GM21786 (cell line): ENCODE measurements around the gene WNK2.

ENCODE experiments used
- ATAC-seq: cut with Tn5 transposase; IDR thresholded peaks from one replicate; pipeline ENCODE4 v1.9.1; 2021; ENCODE audit not compliant: unreplicated experiment

WNK2 gene

DNA sequence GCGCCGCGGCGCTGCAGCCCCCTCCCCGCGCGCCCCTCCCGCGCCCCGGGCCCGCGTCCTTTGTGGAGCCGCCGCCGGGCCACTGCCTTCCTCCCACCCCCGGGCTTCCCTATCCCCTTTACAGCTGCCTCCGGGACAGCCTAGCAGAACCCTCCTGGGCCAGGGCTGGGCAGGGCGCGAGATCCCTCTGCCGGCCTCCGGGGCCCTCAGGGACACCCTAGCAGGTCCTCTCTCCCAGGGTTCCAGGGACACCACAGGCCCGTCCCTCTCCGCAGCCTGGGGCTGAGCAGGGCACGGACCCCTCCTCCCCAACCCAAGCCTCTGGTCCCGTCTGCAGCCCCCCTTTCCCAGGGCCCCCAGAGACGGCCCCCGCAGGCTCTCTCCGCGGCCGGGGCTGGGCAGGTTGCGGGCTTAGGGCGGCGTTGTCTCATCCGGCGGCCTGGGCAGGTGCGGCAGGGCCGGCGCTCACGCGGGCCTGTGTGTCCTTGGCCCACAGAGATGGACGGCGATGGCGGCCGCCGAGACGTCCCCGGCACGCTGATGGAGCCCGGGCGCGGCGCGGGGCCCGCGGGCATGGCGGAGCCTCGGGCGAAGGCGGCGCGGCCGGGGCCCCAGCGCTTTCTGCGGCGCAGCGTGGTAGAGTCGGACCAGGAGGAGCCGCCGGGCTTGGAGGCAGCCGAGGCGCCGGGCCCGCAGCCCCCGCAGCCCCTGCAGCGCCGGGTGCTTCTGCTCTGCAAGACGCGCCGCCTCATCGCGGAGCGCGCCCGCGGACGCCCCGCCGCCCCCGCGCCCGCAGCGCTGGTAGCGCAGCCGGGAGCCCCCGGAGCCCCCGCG, 710 bp downstream of the WNK2 start:
- no peak for ATAC-seq

GRCh38 chr9:93185266-93186214, 1.6 kb downstream of the WNK2 start:
- ATAC-seq, result no peak

GRCh38 chr9:93186215-93186945, 2.4 kb downstream of the WNK2 start:
- ATAC-seq, result no peak

- no peak for ATAC-seq
Measured at GRCh38 chr9:93187047-93187446, 3.1 kb downstream of the WNK2 start.

- ATAC-seq, result no peak
Measured at GRCh38 chr9:93187574-93187973, 3.6 kb downstream of the WNK2 start.

DNA sequence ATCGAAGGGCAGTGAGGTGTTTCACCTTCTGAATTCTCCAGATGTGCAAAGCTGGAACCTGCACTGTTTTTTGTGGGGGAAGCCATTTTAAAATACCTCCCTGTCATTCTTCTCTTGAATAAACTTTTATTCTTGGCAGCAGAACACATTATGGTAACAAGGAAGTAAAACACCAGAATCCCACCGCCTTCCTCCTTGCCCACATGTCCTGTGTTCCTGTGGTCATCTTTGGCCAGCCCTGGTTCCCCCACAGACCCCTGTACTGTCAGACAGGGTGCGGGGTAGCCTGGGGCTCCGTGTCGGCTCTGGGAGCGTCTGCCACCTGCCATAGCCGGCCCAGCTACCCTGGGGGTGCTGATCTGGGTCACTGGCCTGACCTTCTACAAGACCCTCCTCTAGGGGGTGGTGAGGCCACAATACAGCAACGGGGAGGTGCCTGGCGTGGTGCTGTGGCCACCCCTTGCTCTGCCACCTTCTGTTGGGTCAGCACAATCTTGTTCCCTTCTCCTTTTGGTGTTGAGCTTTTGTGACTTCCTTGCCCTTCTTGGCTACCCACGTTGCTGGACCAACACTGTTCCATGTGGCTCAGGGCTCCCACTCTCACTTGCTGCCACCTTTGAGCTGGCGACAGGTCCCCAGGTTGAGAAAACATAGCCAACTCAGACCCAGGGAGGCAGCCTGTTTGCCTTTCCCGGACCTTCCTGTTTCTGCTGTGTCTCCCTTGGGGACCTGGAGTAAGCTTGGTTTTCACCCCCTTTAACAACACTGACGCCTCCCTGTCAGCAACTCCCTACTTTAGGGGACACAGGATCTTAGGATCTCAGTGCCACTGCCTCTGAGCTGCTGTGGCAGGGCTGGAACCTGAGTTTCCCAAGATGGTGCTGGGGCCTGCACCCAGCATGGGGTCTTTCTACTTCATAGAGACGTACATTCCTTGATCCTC, 4.8 kb downstream of the WNK2 start:
- no peak for ATAC-seq

GRCh38 chr9:93189369-93190132, 5.6 kb downstream of the WNK2 start:
- no peak for ATAC-seq

DNA sequence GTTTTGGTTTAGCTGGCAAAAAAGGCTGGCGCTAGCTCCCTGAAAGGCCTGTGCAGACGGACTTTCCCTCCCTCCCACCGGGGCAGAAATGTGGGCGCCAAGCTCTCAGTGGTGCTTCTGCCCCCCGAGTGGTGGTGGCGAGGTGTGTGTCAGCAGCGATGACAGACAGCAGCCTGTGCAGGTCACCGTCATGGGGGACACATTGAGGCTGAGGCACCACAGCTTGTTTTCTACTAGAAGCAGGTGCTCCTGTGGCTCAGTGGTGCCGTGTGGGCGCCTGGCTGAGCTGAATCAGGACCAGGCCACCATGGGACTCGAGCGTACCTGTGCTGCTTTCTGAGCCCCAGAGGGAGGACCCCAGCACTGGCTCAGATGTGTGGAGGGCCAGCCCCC, 6.2 kb downstream of the WNK2 start:
- no peak for ATAC-seq

DNA sequence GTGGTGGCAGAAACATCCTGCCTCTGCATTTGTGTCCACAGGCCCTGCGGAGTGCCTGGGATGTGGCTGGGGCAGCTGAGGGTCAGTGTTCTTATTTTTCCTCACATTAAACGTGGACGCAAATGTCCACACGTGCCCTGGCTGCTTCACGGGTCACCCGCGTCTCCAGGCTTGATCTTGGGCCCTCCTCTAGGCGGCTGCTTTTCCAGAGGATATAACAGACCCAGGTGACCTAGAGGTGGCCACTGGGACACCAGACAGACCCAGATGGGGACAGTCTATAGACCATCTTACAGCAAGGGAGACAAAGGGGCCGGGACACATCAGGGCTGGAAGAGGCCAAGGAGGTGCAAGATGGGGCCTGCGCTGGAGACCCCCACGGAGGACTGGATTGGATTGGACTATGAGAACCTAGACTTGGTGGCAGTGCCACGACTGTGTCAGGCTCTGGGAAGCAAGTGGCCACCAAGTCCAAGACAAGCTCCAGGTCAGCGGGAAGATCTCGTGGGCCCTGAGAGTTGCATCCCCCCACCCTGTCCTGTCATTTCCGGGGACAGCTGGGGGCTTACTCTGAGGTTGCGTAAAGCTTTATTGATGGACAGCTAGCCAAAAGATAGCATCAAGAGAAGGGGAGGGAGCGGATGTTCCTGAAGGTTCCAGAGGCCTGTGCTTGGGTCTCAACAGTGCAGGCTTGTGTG, 6.9 kb downstream of the WNK2 start:
- ATAC-seq, result no peak

- no peak for ATAC-seq
Measured at GRCh38 chr9:93191354-93191660, 7.4 kb downstream of the WNK2 start.

- ATAC-seq, result no peak
Measured at GRCh38 chr9:93192721-93193387, 8.9 kb downstream of the WNK2 start.

GRCh38 chr9:93193388-93194220, 9.7 kb downstream of the WNK2 start:
- ATAC-seq, result no peak

GRCh38 chr9:93194221-93194625, 10.3 kb downstream of the WNK2 start:
- no peak for ATAC-seq

GRCh38 chr9:93194641-93195040, 10.7 kb downstream of the WNK2 start:
- no peak for ATAC-seq

GRCh38 chr9:93196096-93197055, 12.4 kb downstream of the WNK2 start:
- ATAC-seq, result no peak

DNA sequence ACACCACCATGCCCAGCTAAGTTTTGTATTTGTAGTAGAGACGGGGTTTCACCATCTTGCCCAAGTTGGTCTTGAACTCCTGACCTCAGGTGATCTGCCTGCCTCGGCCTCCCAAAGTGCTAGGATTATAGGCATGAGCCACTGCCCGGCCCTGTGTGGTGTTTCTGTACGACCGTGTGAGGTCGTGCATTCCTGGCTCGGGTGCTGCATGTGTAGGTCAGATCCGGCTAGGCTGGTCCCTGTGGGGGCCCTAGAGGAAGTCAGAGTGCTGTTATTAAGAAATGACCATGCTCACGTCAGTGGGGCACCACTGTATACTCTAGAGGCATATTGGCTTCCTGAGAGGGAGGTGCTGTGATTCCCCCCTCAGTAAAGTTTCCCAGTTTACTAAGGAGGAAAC, 13.7 kb downstream of the WNK2 start:
- ATAC-seq, result no peak
